Neural crest cell (in vitro differentiated cells): ENCODE data around the gene SKOR2. TPM values are rescaled to one million over a fixed set of nuclear protein-coding genes. Genes with fewer than 3 reads are reported as not detected.
"Not testable (repeated sequence)": the region's sequence is repeated elsewhere in the genome, so short reads cannot be mapped to it uniquely, and the experiment has no call there.

Experiments used
- DNase-seq: peaks from one replicate; pipeline ENCODE4 v3.0.0; 2021; ENCODE audit warnings: low read depth, mixed read lengths, low spot score
- H3K27ac Mint-ChIP-seq: one replicate; pipeline ENCODE4 v1.8.0; 2021; ENCODE audit warnings: mild to moderate bottlenecking, mixed read lengths; ENCODE audit not compliant: unreplicated experiment
- H3K27me3 Mint-ChIP-seq: 2 replicates; pipeline ENCODE4 v1.8.0; 2021; ENCODE audit warnings: low read depth, mild to moderate bottlenecking, mixed read lengths
- H3K36me3 Mint-ChIP-seq: 2 replicates; pipeline ENCODE4 v1.8.0; 2021; ENCODE audit warnings: low read depth, mild to moderate bottlenecking, mixed read lengths
- H3K4me1 Mint-ChIP-seq: 2 replicates; pipeline ENCODE4 v1.8.0; 2021; ENCODE audit warnings: mixed read lengths
- H3K4me3 Mint-ChIP-seq: one replicate; pipeline ENCODE4 v1.8.0; 2021; ENCODE audit warnings: mild to moderate bottlenecking, mixed read lengths
- H3K9me3 Mint-ChIP-seq: 2 replicates; pipeline ENCODE4 v1.8.0; 2021; ENCODE audit warnings: mixed read lengths
- CTCF ChIP-seq: fragments of 200-600 bp; sonication (generic); conservative IDR thresholded peaks from 2 replicates; pipeline ENCODE4 v1.5.0; 2021; ENCODE audit warnings: antibody characterized with exemption, mild to moderate bottlenecking
- total RNA-seq: library from RNA; stranded (reverse); gene quantifications from 2 replicates; pipeline ENCODE4 v1.2.1, GENCODE V29; 2021

Gene SKOR2
- total RNA-seq, 1 donor from 2014 or later: 1.4 TPM

GRCh38 chr18:47203626-47204464 is 47.6 kb downstream of the SKOR2 start:
- DNase-seq: no peak
- Mint-ChIP-seq H3K4me3 (no peak overlapping the region), H3K4me1 (peaks cover 11% of the 10 kb centered on the region), H3K27me3 (peaks cover 17% of the 10 kb centered on the region), H3K9me3 (no peaks in the 10 kb centered on the region), H3K27ac (no peak overlapping the region), H3K36me3 (no peaks in the 10 kb centered on the region)
- no peak for TF ChIP-seq CTCF

- DNase-seq, H3K4me3 Mint-ChIP-seq, H3K4me1 Mint-ChIP-seq, H3K9me3 Mint-ChIP-seq, H3K27ac Mint-ChIP-seq, H3K36me3 Mint-ChIP-seq: not testable (repeated sequence)
- H3K27me3 Mint-ChIP-seq: peaks cover 35% of the 10 kb centered on the region
Measured at GRCh38 chr18:47195961-47196360, 55.5 kb downstream of the SKOR2 start.

- Mint-ChIP-seq H3K27me3 (peaks cover 38% of the 10 kb centered on the region), H3K36me3 (no peaks in the 10 kb centered on the region), H3K27ac (no peak overlapping the region), H3K4me1 (no peaks in the 10 kb centered on the region), H3K4me3 (no peak overlapping the region), H3K9me3 (peaks cover 3% of the 10 kb centered on the region)
- TF ChIP-seq CTCF: no peak
- DNase-seq: no peak
Measured at GRCh38 chr18:47191961-47192360, 59.5 kb downstream of the SKOR2 start.

- Mint-ChIP-seq H3K36me3 (peaks cover 9% of the 10 kb centered on the region), H3K9me3 (peaks cover 18% of the 10 kb centered on the region), H3K27ac (no peak overlapping the region), H3K4me1 (no peaks in the 10 kb centered on the region), H3K4me3 (no peak overlapping the region), H3K27me3 (peaks cover 40% of the 10 kb centered on the region)
- DNase-seq: no peak
- no peak for TF ChIP-seq CTCF
Measured at GRCh38 chr18:47187721-47188120, 63.7 kb downstream of the SKOR2 start.

- peaks cover 9% of the 10 kb centered on the region for H3K36me3 Mint-ChIP-seq
- H3K27me3 Mint-ChIP-seq: peaks cover 35% of the 10 kb centered on the region
- no peak for DNase-seq
- H3K4me3 Mint-ChIP-seq: no peak overlapping the region
- peaks cover 16% of the 10 kb centered on the region for H3K9me3 Mint-ChIP-seq
- TF ChIP-seq CTCF: no peak
- H3K4me1 Mint-ChIP-seq: no peaks in the 10 kb centered on the region
- no peak overlapping the region for H3K27ac Mint-ChIP-seq
Measured at GRCh38 chr18:47184419-47185050, 66.9 kb downstream of the SKOR2 start.

- H3K27me3 Mint-ChIP-seq: peaks cover 33% of the 10 kb centered on the region
- not testable (repeated sequence) for H3K4me3 Mint-ChIP-seq, H3K4me1 Mint-ChIP-seq, H3K27ac Mint-ChIP-seq, DNase-seq, H3K36me3 Mint-ChIP-seq
- peaks cover 16% of the 10 kb centered on the region for H3K9me3 Mint-ChIP-seq
Measured at GRCh38 chr18:47182156-47182555, 69.3 kb downstream of the SKOR2 start.
